ENCODE results near the gene C8B.

GRCh38 chr1:57013522-57013921 is 47.7 kb upstream of the C8B start:
- TF ChIP-seq TAF1 (IDR thresholded peaks at IDR 0.05; ENCODE audit: low read depth) (no peak), CTCF (IDR thresholded peaks at IDR 0.05; ENCODE audit: poor library complexity, severe bottlenecking) (no peak), EZH2 (IDR thresholded peaks at IDR 0.05; ENCODE audit: borderline replicate concordance, insufficient read depth, low read length, poor library complexity, severe bottlenecking) (no peak), POLR2AphosphoS5 (IDR thresholded peaks at IDR 0.05) (peak; percentile 8), EP300 (conservative IDR thresholded peaks at IDR 0.05; ENCODE audit: poor library complexity, severe bottlenecking) (peak; percentile 18), REST (IDR thresholded peaks at IDR 0.05; ENCODE audit: borderline replicate concordance) (no peak), SMC3 (conservative IDR thresholded peaks at IDR 0.05; ENCODE audit: poor library complexity) (no peak), RAD21 (conservative IDR thresholded peaks at IDR 0.05) (no peak)
